ENCODE results near the gene JUP. TPM values are rescaled to one million over a fixed set of nuclear protein-coding genes. Genes with fewer than 3 reads are reported as not detected.

Gene JUP
- total RNA-seq, 1 donor from 2014 or later: 28.5 TPM

GRCh38 chr17:41825175-41825845 is 38.8 kb upstream of the JUP start:
- no peak overlapping the region for H3K4me2 ChIP-seq
- H3F3A ChIP-seq (ENCODE audit: low read depth): peaks cover 17% of the 10 kb centered on the region
- H3K36me3 Mint-ChIP-seq: peaks cover 22% of the 10 kb centered on the region
- no peaks in the 10 kb centered on the region for H3K27me3 ChIP-seq
- no peak overlapping the region for H3K9ac ChIP-seq
- H2AFZ ChIP-seq (replicated peaks): no peak overlapping the region
- DNase-seq (ENCODE audit: low spot score): no peak
- peaks cover 18% of the 10 kb centered on the region for H3K4me1 Mint-ChIP-seq
- peaks cover 17% of the 10 kb centered on the region for H4K20me1 ChIP-seq (ENCODE audit: low read depth)
- H3K4me3 ChIP-seq: no peak overlapping the region
- H3K36me3 ChIP-seq: no peaks in the 10 kb centered on the region
- no peak overlapping the region for H3K4me3 Mint-ChIP-seq
- H3K4me1 ChIP-seq: peaks cover 9% of the 10 kb centered on the region
- no peaks in the 10 kb centered on the region for H3K9me3 ChIP-seq (ENCODE audit: low read depth)
- no peak overlapping the region for H3K27ac Mint-ChIP-seq
- no peaks in the 10 kb centered on the region for H3K9me3 Mint-ChIP-seq
- H3K27me3 Mint-ChIP-seq (ENCODE audit: insufficient read depth, low read depth): peaks cover 8% of the 10 kb centered on the region
- no peak overlapping the region for H3K27ac ChIP-seq
- TF ChIP-seq CTCF (IDR thresholded peaks at IDR 0.05) (no peak), EZH2 (IDR thresholded peaks at IDR 0.05) (no peak), EZH2phosphoT487 (IDR thresholded peaks at IDR 0.05) (no peak)
- no peaks in the 10 kb centered on the region for H3K79me2 ChIP-seq (ENCODE audit: low read depth)

GRCh38 chr17:41824086-41824485 is 37.6 kb upstream of the JUP start:
- Histone ChIP-seq H3K27me3 (no peaks in the 10 kb centered on the region), H3K9me3 (ENCODE audit: low read depth) (no peaks in the 10 kb centered on the region), H3K27ac (peak overlapping the region; percentile 37), H3K4me2 (no peak overlapping the region), H3F3A (ENCODE audit: low read depth) (peaks cover 17% of the 10 kb centered on the region), H3K79me2 (ENCODE audit: low read depth) (no peaks in the 10 kb centered on the region), H2AFZ (replicated peaks) (no peak overlapping the region), H3K36me3 (no peaks in the 10 kb centered on the region), H3K9ac (no peak overlapping the region), H3K4me3 (no peak overlapping the region), H3K4me1 (peaks cover 16% of the 10 kb centered on the region), H4K20me1 (ENCODE audit: low read depth) (peaks cover 17% of the 10 kb centered on the region)
- H3K36me3 Mint-ChIP-seq: peaks cover 18% of the 10 kb centered on the region
- no peak overlapping the region for H3K27ac Mint-ChIP-seq
- no peak for TF ChIP-seq CTCF (IDR thresholded peaks at IDR 0.05)
- TF ChIP-seq EZH2phosphoT487 (IDR thresholded peaks at IDR 0.05): no peak
- TF ChIP-seq EZH2 (IDR thresholded peaks at IDR 0.05): no peak
- H3K27me3 Mint-ChIP-seq (ENCODE audit: insufficient read depth, low read depth): peaks cover 8% of the 10 kb centered on the region
- H3K4me3 Mint-ChIP-seq: no peak overlapping the region
- no peak for DNase-seq (ENCODE audit: low spot score)
- H3K4me1 Mint-ChIP-seq: peaks cover 18% of the 10 kb centered on the region
- no peaks in the 10 kb centered on the region for H3K9me3 Mint-ChIP-seq

DNA sequence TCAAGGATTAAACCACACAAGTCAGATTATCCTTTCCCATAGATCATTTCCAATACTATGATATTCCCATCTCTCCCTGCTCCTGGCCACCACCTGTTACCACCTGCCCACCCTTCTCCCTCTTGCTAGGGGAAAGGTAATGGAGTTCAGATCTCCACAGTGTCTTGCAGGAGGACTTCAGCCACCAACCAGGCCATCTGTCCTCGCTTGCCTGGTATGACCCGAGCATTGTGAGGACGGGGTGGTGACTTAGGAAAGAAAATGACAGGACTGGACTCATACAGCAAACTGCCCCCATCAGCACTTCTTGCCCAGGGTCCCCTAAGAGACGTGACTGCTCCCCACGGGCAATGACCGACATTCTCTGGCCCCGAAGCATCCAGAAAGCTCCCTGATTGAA is 37.1 kb upstream of the JUP start:
- Histone ChIP-seq H2AFZ (replicated peaks) (no peak overlapping the region), H3K27ac (peak overlapping the region; percentile 37), H3K9me3 (ENCODE audit: low read depth) (no peaks in the 10 kb centered on the region), H4K20me1 (ENCODE audit: low read depth) (peaks cover 17% of the 10 kb centered on the region), H3K9ac (no peak overlapping the region), H3K27me3 (no peaks in the 10 kb centered on the region), H3K4me3 (no peak overlapping the region), H3K36me3 (no peaks in the 10 kb centered on the region), H3K79me2 (ENCODE audit: low read depth) (no peaks in the 10 kb centered on the region), H3K4me1 (peaks cover 19% of the 10 kb centered on the region), H3K4me2 (peak overlapping the region; percentile 13), H3F3A (ENCODE audit: low read depth) (peaks cover 17% of the 10 kb centered on the region)
- Mint-ChIP-seq H3K9me3 (no peaks in the 10 kb centered on the region), H3K27ac (peak overlapping the region; percentile 85), H3K27me3 (ENCODE audit: insufficient read depth, low read depth) (peaks cover 5% of the 10 kb centered on the region), H3K4me1 (peaks cover 18% of the 10 kb centered on the region), H3K36me3 (peaks cover 14% of the 10 kb centered on the region), H3K4me3 (no peak overlapping the region)
- TF ChIP-seq EZH2phosphoT487 (IDR thresholded peaks at IDR 0.05) (no peak), EZH2 (IDR thresholded peaks at IDR 0.05) (no peak), CTCF (IDR thresholded peaks at IDR 0.05) (no peak)
- DNase-seq (ENCODE audit: low spot score): no peak
